Gastrocnemius medialis (tissue), 4 donors: Measurements from ENCODE around the gene C6orf163.

ENCODE experiments used
- POLR2A ChIP-seq, 2 donors: fragments of 450-650 bp; IDR thresholded peaks; one replicate each; pipeline ENCODE4 v1.6.1; 2017; ENCODE audit warnings: antibody characterized with exemption in 2 of 2, mild to moderate bottlenecking in 2 of 2, moderate library complexity in 2 of 2
- TF ChIP-seq, protein P1 (sequence below), 5 experiments: fragments of 450-650 bp in 3 of 5; fragments of 200-600 bp in 2 of 5; sonication (generic) in 2 of 5; IDR thresholded peaks in 4 of 5; conservative IDR thresholded peaks in 1 of 5; 1 replicate in 4 of 5; 2 replicates in 1 of 5; pipeline ENCODE4 v1.5.1; 2016 to 2019; ENCODE audit warnings: antibody characterized with exemption in 5 of 5, mild to moderate bottlenecking in 3 of 5, moderate library complexity in 3 of 5

DNA sequence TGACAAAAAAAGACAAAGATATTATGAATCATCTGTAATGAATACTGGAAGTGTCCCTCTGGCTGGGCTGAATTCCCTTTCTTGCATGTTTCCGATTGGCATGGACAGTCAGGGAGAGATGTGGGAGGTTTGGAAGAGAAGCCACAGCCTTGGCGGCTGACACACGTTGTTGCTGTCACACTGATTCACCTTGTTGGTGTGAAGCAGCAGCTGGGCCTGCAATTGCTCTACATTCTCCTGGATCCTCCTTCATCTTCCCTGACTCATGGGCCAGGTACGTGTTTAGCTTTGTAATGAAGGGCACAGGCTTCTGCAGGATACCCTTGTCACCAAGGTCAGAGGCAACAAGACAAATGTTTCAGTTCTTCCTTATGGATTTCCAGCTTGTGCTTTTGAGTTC lies 35.6 kb upstream of the C6orf163 start:
- TF ChIP-seq, protein P1, sequence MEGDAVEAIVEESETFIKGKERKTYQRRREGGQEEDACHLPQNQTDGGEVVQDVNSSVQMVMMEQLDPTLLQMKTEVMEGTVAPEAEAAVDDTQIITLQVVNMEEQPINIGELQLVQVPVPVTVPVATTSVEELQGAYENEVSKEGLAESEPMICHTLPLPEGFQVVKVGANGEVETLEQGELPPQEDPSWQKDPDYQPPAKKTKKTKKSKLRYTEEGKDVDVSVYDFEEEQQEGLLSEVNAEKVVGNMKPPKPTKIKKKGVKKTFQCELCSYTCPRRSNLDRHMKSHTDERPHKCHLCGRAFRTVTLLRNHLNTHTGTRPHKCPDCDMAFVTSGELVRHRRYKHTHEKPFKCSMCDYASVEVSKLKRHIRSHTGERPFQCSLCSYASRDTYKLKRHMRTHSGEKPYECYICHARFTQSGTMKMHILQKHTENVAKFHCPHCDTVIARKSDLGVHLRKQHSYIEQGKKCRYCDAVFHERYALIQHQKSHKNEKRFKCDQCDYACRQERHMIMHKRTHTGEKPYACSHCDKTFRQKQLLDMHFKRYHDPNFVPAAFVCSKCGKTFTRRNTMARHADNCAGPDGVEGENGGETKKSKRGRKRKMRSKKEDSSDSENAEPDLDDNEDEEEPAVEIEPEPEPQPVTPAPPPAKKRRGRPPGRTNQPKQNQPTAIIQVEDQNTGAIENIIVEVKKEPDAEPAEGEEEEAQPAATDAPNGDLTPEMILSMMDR (IDR thresholded peaks at IDR 0.05 in 4 of 5, conservative IDR thresholded peaks at IDR 0.05 in 1 of 5), result no peak
- no peak for TF ChIP-seq POLR2A (IDR thresholded peaks at IDR 0.05)
